ENCODE results near the gene ARMH3.
A peak's percentile ranks its signal among the peaks of the same experiment; 100 is the strongest.

ARMH3 gene

GRCh38 chr10:101834341-101834740, 221.6 kb downstream of the ARMH3 start:
- H3K27ac ChIP-seq = no peak overlapping the region
- no peak for TF ChIP-seq ZFX (IDR thresholded peaks at IDR 0.05)
- TF ChIP-seq CTCF (conservative IDR thresholded peaks at IDR 0.05) = no peak

- no peak overlapping the region for H3K27ac ChIP-seq
- no peak for TF ChIP-seq CTCF (conservative IDR thresholded peaks at IDR 0.05)
- no peak for TF ChIP-seq ZFX (IDR thresholded peaks at IDR 0.05)
These were observed 222.5 kb downstream of the ARMH3 start for GRCh38 chr10:101833466-101833865.

- no peak overlapping the region for H3K27ac ChIP-seq
- TF ChIP-seq CTCF (conservative IDR thresholded peaks at IDR 0.05) (no peak), ZFX (IDR thresholded peaks at IDR 0.05) (no peak)
These were observed 223.6 kb downstream of the ARMH3 start for GRCh38 chr10:101832325-101832771.

- peak overlapping the region; percentile 30 for H3K27ac ChIP-seq
- TF ChIP-seq ZFX (IDR thresholded peaks at IDR 0.05) (no peak), CTCF (conservative IDR thresholded peaks at IDR 0.05) (no peak)
These were observed 224.7 kb downstream of the ARMH3 start for GRCh38 chr10:101831169-101831811.

- TF ChIP-seq CTCF (conservative IDR thresholded peaks at IDR 0.05) (no peak), ZFX (IDR thresholded peaks at IDR 0.05) (no peak)
- peak overlapping the region; percentile 30 for H3K27ac ChIP-seq
These were observed 225.4 kb downstream of the ARMH3 start for GRCh38 chr10:101830322-101831168.

GRCh38 chr10:101829561-101830315, 226.2 kb downstream of the ARMH3 start:
- peak overlapping the region; percentile 30; the same call in 1 of the 2 replicates for H3K27ac ChIP-seq
- TF ChIP-seq CTCF (conservative IDR thresholded peaks at IDR 0.05) = no peak
- TF ChIP-seq ZFX (IDR thresholded peaks at IDR 0.05) = no peak

Data from C4-2B (cell line).